Fibroblast of lung (primary cell): Measurements from ENCODE around the gene SLC44A4. TPM values are rescaled to one million over a fixed set of nuclear protein-coding genes. Genes with fewer than 3 reads are reported as not detected.

Source experiments
- DNase-seq, 2 donors: peaks; one replicate each; pipeline versions ENCODE4 v3.0.0 to v3.0.0-alpha.2; 2010; ENCODE audit warnings: low read depth in 2 of 2
- H2AFZ ChIP-seq: 2 replicates; pipeline ENCODE4 v1.5.1; 2012; ENCODE audit warnings: low read length, control low read depth, inconsistent platforms
- H3K27ac ChIP-seq: 2 replicates; pipeline ENCODE4 v1.5.1; 2011; ENCODE audit warnings: low read length, control low read depth; ENCODE audit not compliant: insufficient read depth
- H3K27me3 ChIP-seq: 2 replicates; pipeline ENCODE4 v1.5.1; 2011; ENCODE audit warnings: mild to moderate bottlenecking, low read length; ENCODE audit not compliant: control insufficient read depth, insufficient read depth
- H3K36me3 ChIP-seq: 2 replicates; pipeline ENCODE4 v1.5.1; 2011; ENCODE audit warnings: low read length; ENCODE audit not compliant: control insufficient read depth, insufficient read depth
- H3K4me1 ChIP-seq: 2 replicates; pipeline ENCODE4 v1.5.1; 2011; ENCODE audit warnings: low read length; ENCODE audit not compliant: control insufficient read depth, insufficient read depth; ENCODE audit errors: extremely low read depth
- H3K4me2 ChIP-seq: 2 replicates; pipeline ENCODE4 v1.5.1; 2011; ENCODE audit warnings: low read length, control low read depth; ENCODE audit not compliant: insufficient read depth; ENCODE audit errors: extremely low read depth
- H3K4me3 ChIP-seq, 4 experiments: fragments of 200-600 bp in 1 of 4; sonication (generic) in 1 of 4; replicated peaks in 1 of 4; 2 replicates each; pipeline ENCODE4 v1.5.1; 2011 to 2016; ENCODE audit warnings: low read length in 4 of 4, low read depth in 3 of 4, mild to moderate bottlenecking in 3 of 4, control low read depth in 2 of 4, inconsistent platforms in 1 of 4, mixed read lengths in 1 of 4; ENCODE audit not compliant: insufficient read depth in 1 of 4; ENCODE audit errors: control extremely low read depth in 1 of 4
- H3K79me2 ChIP-seq: 2 replicates; pipeline ENCODE4 v1.5.1; 2012; ENCODE audit warnings: mild to moderate bottlenecking, low read length, inconsistent platforms; ENCODE audit not compliant: control insufficient read depth, insufficient read depth
- H3K9ac ChIP-seq: 2 replicates; pipeline ENCODE4 v1.5.1; 2011; ENCODE audit warnings: mild to moderate bottlenecking, low read length, control low read depth; ENCODE audit not compliant: insufficient read depth
- H3K9me3 ChIP-seq: 2 replicates; pipeline ENCODE4 v1.5.1; 2012; ENCODE audit warnings: low read depth, low read length; ENCODE audit not compliant: control insufficient read depth, insufficient read depth
- H4K20me1 ChIP-seq: 2 replicates; pipeline ENCODE4 v1.5.1; 2011; ENCODE audit warnings: low read length; ENCODE audit not compliant: control insufficient read depth, insufficient read depth; ENCODE audit errors: extremely low read depth
- EZH2 ChIP-seq: IDR thresholded peaks from 2 replicates; pipeline ENCODE4 v1.5.1; 2012; ENCODE audit warnings: low read length, control low read depth, mild to moderate bottlenecking; ENCODE audit errors: missing control alignments
- polyA plus RNA-seq, 2 donors: library from polyadenylated mRNA; depleted of rRNA in 1 of 2; stranded (reverse) in 1 of 2; unstranded in 1 of 2; fragments of >200 nt; gene quantifications; 2 replicates each; pipeline ENCODE4 v1.2.1, GENCODE V29; 2011 to 2012; ENCODE audit warnings: missing spikeins in 1 of 2
- total RNA-seq: library from RNA; depleted of rRNA; stranded (reverse); fragments of >200 nt; gene quantifications from 2 replicates; pipeline ENCODE4 v1.2.1, GENCODE V29; 2014
- TF ChIP-seq, protein P1 (sequence below), 2 donors: IDR thresholded peaks in 1 of 2; conservative IDR thresholded peaks in 1 of 2; 1 replicate in 1 of 2; 2 replicates in 1 of 2; pipeline ENCODE4 v1.5.1; 2011 to 2012; ENCODE audit warnings: low read length in 2 of 2, control low read depth in 1 of 2, inconsistent platforms in 1 of 2, low read depth in 1 of 2, mild to moderate bottlenecking in 1 of 2

Gene SLC44A4
- total and polyA plus RNA-seq, 2 donors (not counting 1 experiment from before 2014, with no cell fraction given) = not detected

DNA sequence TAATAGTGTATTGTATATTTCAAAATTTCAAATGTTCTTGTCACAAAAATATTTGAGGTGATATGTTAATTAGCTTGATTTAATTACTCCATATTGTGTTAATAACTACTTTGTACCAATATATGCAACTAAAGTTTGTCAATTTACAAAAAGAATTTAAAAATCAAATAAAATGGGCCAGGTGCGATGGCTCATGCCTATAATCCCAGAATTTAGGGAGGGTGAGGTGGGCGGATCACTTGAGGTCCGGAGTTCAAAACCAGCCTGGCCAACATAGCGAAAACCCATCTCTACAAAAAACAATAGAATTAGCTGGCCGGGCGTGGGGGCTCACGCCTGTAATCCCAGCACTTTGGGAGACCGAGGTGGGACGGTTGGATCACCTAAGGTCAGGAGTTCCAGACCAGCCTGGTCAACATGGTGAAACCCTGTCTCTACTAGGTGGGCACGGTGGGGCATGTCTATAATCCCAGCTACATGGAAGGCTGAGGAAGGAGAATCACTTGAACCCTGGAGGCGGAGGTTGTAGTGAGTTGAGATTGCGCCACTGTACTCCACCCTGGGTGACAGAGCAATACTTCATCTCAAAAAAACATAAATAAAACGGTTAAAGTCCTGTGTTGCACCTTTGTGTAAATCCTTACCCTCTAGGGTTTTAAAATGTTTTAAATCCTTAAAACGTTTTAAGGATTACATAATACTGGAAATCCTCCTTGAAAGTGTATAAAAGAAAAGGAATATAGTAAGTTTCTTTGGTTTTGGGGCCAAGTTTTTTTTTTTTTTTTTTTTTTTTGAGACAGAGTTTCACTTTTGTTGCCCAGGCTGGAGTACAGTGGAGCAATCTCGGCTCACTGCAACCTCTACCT lies 47.2 kb downstream of the SLC44A4 start:
- Histone ChIP-seq H3K27ac (no peak overlapping the region), H2AFZ (no peak overlapping the region), H3K4me2 (peak overlapping the region; percentile 89), H3K4me3 (peak overlapping the region; percentile 35 to 99 (median 87)), H3K4me1 (peaks cover 2% of the 10 kb centered on the region), H3K36me3 (no peaks in the 10 kb centered on the region), H3K79me2 (peaks cover 44% of the 10 kb centered on the region), H3K27me3 (no peaks in the 10 kb centered on the region), H3K9me3 (no peaks in the 10 kb centered on the region), H4K20me1 (no peaks in the 10 kb centered on the region), H3K9ac (no peak overlapping the region)
- DNase-seq = no peak
- TF ChIP-seq EZH2 = no peak
- TF ChIP-seq, protein P1, sequence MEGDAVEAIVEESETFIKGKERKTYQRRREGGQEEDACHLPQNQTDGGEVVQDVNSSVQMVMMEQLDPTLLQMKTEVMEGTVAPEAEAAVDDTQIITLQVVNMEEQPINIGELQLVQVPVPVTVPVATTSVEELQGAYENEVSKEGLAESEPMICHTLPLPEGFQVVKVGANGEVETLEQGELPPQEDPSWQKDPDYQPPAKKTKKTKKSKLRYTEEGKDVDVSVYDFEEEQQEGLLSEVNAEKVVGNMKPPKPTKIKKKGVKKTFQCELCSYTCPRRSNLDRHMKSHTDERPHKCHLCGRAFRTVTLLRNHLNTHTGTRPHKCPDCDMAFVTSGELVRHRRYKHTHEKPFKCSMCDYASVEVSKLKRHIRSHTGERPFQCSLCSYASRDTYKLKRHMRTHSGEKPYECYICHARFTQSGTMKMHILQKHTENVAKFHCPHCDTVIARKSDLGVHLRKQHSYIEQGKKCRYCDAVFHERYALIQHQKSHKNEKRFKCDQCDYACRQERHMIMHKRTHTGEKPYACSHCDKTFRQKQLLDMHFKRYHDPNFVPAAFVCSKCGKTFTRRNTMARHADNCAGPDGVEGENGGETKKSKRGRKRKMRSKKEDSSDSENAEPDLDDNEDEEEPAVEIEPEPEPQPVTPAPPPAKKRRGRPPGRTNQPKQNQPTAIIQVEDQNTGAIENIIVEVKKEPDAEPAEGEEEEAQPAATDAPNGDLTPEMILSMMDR (conservative IDR thresholded peaks at IDR 0.05 in 1 of 2, IDR thresholded peaks at IDR 0.05 in 1 of 2; ENCODE audit: low read depth in 1 of 2, low read length in 2 of 2) = no peak

DNA sequence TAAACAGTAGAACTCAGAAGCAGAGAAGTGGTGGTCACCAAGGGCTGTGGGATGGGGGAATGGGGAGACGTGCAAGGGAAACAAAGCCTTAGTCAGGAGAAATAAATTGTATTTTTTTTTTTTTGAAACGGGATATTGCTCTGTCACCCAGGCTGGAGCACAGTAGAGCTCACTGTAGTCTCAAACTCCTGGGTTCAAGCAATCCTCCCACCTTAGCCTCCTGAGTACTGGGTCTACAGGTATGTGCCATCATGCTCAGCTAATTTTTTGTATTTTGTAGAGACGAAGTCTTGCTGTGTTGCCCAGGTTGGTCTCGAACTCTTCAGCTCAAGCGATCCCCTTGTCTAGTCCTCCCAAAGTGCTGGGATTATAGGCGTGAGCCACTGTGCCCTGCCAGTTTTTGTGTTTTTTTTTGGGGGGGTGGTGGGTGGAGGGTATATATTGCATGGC lies 47.9 kb downstream of the SLC44A4 start:
- TF ChIP-seq, protein P1 (conservative IDR thresholded peaks at IDR 0.05 in 1 of 2, IDR thresholded peaks at IDR 0.05 in 1 of 2; ENCODE audit: low read depth in 1 of 2, low read length in 2 of 2) = no peak
- no peak for TF ChIP-seq EZH2
- Histone ChIP-seq H3K27me3 (no peaks in the 10 kb centered on the region), H3K4me2 (peak overlapping the region; percentile 89), H3K36me3 (no peaks in the 10 kb centered on the region), H3K4me1 (peaks cover 2% of the 10 kb centered on the region), H3K4me3 (peak overlapping the region; percentile 35 to 99 (median 87)), H3K9me3 (no peaks in the 10 kb centered on the region), H3K27ac (peak overlapping the region; percentile 42), H4K20me1 (no peaks in the 10 kb centered on the region), H3K9ac (no peak overlapping the region), H3K79me2 (peaks cover 38% of the 10 kb centered on the region), H2AFZ (no peak overlapping the region)
- DNase-seq = no peak

DNA sequence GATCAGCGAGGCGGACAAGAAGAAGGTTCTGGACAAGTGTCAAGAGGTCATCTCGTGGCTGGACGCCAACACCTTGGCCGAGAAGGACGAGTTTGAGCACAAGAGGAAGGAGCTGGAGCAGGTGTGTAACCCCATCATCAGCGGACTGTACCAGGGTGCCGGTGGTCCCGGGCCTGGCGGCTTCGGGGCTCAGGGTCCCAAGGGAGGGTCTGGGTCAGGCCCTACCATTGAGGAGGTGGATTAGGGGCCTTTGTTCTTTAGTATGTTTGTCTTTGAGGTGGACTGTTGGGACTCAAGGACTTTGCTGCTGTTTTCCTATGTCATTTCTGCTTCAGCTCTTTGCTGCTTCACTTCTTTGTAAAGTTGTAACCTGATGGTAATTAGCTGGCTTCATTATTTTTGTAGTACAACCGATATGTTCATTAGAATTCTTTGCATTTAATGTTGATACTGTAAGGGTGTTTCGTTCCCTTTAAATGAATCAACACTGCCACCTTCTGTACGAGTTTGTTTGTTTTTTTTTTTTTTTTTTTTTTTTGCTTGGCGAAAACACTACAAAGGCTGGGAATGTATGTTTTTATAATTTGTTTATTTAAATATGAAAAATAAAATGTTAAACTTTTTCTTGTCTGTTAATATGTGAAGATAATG lies 49.0 kb downstream of the SLC44A4 start:
- Histone ChIP-seq H3K27ac (peak overlapping the region; percentile 10), H3K9me3 (no peaks in the 10 kb centered on the region), H3K36me3 (no peaks in the 10 kb centered on the region), H2AFZ (no peak overlapping the region), H3K4me3 (peak overlapping the region; percentile 35 to 99 (median 87)), H3K27me3 (no peaks in the 10 kb centered on the region), H3K9ac (peak overlapping the region; percentile 27), H4K20me1 (no peaks in the 10 kb centered on the region), H3K79me2 (peaks cover 26% of the 10 kb centered on the region), H3K4me1 (peaks cover 2% of the 10 kb centered on the region), H3K4me2 (peak overlapping the region; percentile 87)
- no peak for TF ChIP-seq EZH2
- TF ChIP-seq, protein P1 (conservative IDR thresholded peaks at IDR 0.05 in 1 of 2, IDR thresholded peaks at IDR 0.05 in 1 of 2; ENCODE audit: low read depth in 1 of 2, low read length in 2 of 2) = peak in 1 of 2 donors; percentile 14
- DNase-seq = peak in 1 of 2 donors; percentile 71
